ENCODE data around the gene CCR5AS.

The CCR5AS gene

GRCh38 chr3:46356276-46356675, 50.6 kb downstream of the CCR5AS start:
- no peak for DNase-seq (ENCODE audit: low read depth)
- TF ChIP-seq CTCF (IDR thresholded peaks at IDR 0.05; ENCODE audit: control insufficient read depth, insufficient read depth, low read depth, low read length, missing control alignments), result no peak

GRCh38 chr3:46354984-46355383, 51.9 kb downstream of the CCR5AS start:
- H3K4me3 ChIP-seq (ENCODE audit: control insufficient read depth, low read depth, low read length), result no peak overlapping the region
- TF ChIP-seq CTCF (IDR thresholded peaks at IDR 0.05; ENCODE audit: control insufficient read depth, insufficient read depth, low read depth, low read length, missing control alignments), result no peak
- DNase-seq (ENCODE audit: low read depth), result no peak

More at GRCh38 chr3:46356276-46356675, 50.6 kb downstream of the CCR5AS start:
- no peak overlapping the region for H3K4me3 ChIP-seq (ENCODE audit: control insufficient read depth, low read depth, low read length)

- no peak for DNase-seq (ENCODE audit: low read depth)
- no peak for TF ChIP-seq CTCF (IDR thresholded peaks at IDR 0.05; ENCODE audit: control insufficient read depth, insufficient read depth, low read depth, low read length, missing control alignments)
- H3K4me3 ChIP-seq (ENCODE audit: control insufficient read depth, low read depth, low read length), result no peak overlapping the region
Observed at GRCh38 chr3:46354478-46354877, 52.4 kb downstream of the CCR5AS start.

- no peak for DNase-seq (ENCODE audit: low read depth)
- no peak within 1 kb of the TSS for H3K4me3 ChIP-seq (ENCODE audit: control insufficient read depth, low read depth, low read length)
- no peak for TF ChIP-seq CTCF (IDR thresholded peaks at IDR 0.05; ENCODE audit: control insufficient read depth, insufficient read depth, low read depth, low read length, missing control alignments)
Observed at GRCh38 chr3:46353647-46354410, 53.0 kb downstream of the CCR5AS start, which contains the start of gene CCR2. Gene CCR2 (plus strand): TSS chr3:46354111. CDS start chr3:46357528, 3,417 bp downstream.

- no peak for TF ChIP-seq CTCF (IDR thresholded peaks at IDR 0.05; ENCODE audit: control insufficient read depth, insufficient read depth, low read depth, low read length, missing control alignments)
- no peak for DNase-seq (ENCODE audit: low read depth)
- no peak overlapping the region for H3K4me3 ChIP-seq (ENCODE audit: control insufficient read depth, low read depth, low read length)
Observed at GRCh38 chr3:46353090-46353489, 53.8 kb downstream of the CCR5AS start.

- DNase-seq (ENCODE audit: low read depth), result no peak
- TF ChIP-seq CTCF (IDR thresholded peaks at IDR 0.05; ENCODE audit: control insufficient read depth, insufficient read depth, low read depth, low read length, missing control alignments), result no peak
- H3K4me3 ChIP-seq (ENCODE audit: control insufficient read depth, low read depth, low read length), result no peak overlapping the region
Observed at GRCh38 chr3:46351646-46352045, 55.2 kb downstream of the CCR5AS start.

All from AG09309 (cell line).